ENCODE data around the gene S100PBP.

S100PBP gene

GRCh38 chr1:32888677-32889420 lies 71.4 kb downstream of the S100PBP start:
- no peak for FAIRE-seq

- FAIRE-seq: no peak
Observed at GRCh38 chr1:32889731-32890278, 72.4 kb downstream of the S100PBP start.

- FAIRE-seq: no peak
Observed at GRCh38 chr1:32890516-32891240, 73.2 kb downstream of the S100PBP start.

- no peak for FAIRE-seq
Observed at GRCh38 chr1:32891241-32891570, 73.8 kb downstream of the S100PBP start.

- no peak for FAIRE-seq
Observed at GRCh38 chr1:32891630-32892029, 74.2 kb downstream of the S100PBP start.

- no peak for FAIRE-seq
Observed at GRCh38 chr1:32892368-32893197, 75.1 kb downstream of the S100PBP start.

- FAIRE-seq: no peak
Observed at GRCh38 chr1:32893198-32894018, 76.0 kb downstream of the S100PBP start.

GRCh38 chr1:32894019-32894600 lies 76.7 kb downstream of the S100PBP start:
- FAIRE-seq: no peak

GRCh38 chr1:32894681-32895080 lies 77.2 kb downstream of the S100PBP start:
- FAIRE-seq: no peak

GRCh38 chr1:32895325-32896215 lies 78.1 kb downstream of the S100PBP start:
- no peak for FAIRE-seq

GRCh38 chr1:32896451-32896850 lies 79.0 kb downstream of the S100PBP start:
- no peak for FAIRE-seq

- no peak for FAIRE-seq
Observed at GRCh38 chr1:32897082-32898049, 79.9 kb downstream of the S100PBP start.

- no peak for FAIRE-seq
Observed at GRCh38 chr1:32898056-32898455, 80.6 kb downstream of the S100PBP start.

GRCh38 chr1:32898958-32899357 lies 81.5 kb downstream of the S100PBP start:
- no peak for FAIRE-seq

- FAIRE-seq: no peak
Observed at GRCh38 chr1:32899586-32900296, 82.3 kb downstream of the S100PBP start.

GRCh38 chr1:32900371-32900955 lies 83.0 kb downstream of the S100PBP start:
- FAIRE-seq: no peak

GRCh38 chr1:32900956-32901822 lies 83.7 kb downstream of the S100PBP start, which contains the start of gene TMEM54:
TMEM54 (minus strand) TSS chr1:32901389; CDS start chr1:32901238, 151 bp downstream.
- no peak for FAIRE-seq

Measured in A204.1 (cell line).